ENCODE data around the gene SPTAN1.
A peak's percentile ranks its signal among the peaks of the same experiment; 100 is the strongest.
"Not testable (repeated sequence)": the region's sequence is repeated elsewhere in the genome, so short reads cannot be mapped to it uniquely, and the experiment has no call there.

SPTAN1 gene

DNA sequence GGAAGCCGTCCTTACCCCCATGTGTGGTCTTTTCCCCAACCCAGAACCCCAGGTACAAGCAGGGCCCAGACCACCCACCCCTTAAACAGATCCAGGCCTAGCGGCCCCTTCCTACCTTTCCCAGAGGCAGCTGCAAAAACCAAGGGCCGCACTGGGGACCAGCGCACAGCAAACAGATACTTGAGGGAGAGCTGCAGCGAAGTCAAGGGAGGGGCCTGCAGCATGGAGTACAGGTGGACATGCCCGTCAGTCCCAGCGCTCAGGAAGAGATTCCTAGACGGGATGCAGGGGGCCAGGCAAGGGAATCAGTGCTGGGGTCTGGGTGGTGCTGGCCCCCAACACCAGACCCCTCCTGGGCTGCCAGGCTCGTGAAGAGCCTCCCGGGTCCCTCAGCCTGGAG, 81.7 kb downstream of the SPTAN1 start:
- DNase-seq = no peak

DNA sequence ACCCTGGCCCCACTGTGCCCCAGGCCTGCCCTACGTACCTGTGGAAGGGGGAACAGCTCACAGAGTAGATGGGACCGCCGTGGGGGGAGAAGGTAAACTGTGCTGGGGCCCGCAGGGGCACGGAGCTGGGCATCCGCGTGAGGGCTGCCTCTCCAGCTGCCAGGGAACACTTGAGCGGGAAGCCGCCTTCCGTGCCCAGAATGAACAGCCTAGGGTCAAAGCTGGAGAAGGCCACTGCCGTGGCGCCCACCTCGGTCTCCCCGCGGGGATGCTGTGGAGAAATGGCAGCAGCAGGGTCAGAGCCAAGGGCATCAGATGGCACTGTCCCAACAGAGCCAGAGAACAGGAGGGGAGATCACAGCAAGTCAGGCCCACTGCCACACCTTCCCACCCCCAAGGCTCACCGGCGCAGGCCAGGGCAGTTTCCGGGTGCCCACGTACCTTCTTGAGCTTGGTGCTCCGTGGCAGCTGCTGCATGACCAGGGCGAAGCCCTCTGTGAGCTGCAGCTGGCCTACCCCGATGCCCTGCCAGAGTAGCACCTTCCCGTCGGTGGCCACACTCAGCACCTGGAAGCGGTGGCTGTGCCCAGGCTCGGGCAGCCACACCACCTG, 82.4 kb downstream of the SPTAN1 start:
- no peak for DNase-seq

DNA sequence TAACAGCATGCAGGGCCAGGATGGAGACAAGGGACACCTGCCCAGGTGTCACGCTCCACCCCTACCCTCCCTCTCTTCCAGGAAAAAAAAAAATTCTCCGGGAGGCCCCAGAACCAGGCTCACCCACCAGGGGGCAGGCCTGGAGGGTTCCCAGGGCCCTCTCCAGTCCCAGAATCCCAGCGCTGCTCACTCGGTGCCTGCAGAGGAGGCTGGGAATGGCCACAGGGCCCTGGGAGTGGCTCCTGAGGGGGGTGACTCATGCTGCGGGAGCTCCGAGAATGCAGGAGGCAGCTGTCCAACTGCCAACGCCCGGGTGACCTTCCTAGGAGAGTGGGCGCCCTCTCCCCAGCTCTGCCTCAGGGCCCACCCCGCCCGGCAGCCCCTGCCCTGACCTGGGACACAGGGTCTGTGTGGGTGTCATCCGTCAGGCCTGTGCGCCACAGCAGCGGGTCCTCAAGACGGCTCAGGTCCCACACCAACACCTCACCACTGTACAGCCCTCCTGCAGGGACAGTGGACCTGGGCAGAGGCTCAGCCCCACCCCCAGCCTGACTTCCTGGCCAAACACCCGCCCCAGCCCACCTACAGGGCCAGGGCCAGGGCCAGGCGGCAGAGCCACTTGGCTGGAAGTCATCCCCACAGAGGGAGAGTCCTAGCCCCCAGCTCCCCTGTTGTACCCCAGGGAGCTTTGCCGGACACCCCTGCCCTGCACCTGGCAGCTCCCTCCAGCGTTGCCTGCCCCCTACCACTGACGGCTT, 83.1 kb downstream of the SPTAN1 start:
- peak; percentile 65 for DNase-seq

DNA sequence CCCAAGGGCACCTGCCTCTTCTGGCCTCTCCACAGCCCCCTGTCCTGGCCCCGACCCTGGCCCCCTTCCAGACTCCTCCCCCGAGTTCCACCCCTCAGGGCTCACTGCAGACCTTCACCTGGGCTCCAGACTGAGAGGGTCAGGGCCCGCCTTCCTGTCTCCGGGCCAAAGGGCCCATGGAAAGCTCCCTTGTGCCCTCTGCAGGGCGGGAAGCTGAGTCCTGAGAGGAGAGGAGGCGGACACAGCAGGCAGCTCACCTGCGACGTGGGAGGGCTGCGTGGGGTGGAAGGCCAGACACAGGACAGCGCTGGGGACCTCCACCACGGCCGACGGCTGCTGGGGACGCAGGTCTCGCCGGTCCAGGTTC, 83.6 kb downstream of the SPTAN1 start:
- no peak for DNase-seq

DNA sequence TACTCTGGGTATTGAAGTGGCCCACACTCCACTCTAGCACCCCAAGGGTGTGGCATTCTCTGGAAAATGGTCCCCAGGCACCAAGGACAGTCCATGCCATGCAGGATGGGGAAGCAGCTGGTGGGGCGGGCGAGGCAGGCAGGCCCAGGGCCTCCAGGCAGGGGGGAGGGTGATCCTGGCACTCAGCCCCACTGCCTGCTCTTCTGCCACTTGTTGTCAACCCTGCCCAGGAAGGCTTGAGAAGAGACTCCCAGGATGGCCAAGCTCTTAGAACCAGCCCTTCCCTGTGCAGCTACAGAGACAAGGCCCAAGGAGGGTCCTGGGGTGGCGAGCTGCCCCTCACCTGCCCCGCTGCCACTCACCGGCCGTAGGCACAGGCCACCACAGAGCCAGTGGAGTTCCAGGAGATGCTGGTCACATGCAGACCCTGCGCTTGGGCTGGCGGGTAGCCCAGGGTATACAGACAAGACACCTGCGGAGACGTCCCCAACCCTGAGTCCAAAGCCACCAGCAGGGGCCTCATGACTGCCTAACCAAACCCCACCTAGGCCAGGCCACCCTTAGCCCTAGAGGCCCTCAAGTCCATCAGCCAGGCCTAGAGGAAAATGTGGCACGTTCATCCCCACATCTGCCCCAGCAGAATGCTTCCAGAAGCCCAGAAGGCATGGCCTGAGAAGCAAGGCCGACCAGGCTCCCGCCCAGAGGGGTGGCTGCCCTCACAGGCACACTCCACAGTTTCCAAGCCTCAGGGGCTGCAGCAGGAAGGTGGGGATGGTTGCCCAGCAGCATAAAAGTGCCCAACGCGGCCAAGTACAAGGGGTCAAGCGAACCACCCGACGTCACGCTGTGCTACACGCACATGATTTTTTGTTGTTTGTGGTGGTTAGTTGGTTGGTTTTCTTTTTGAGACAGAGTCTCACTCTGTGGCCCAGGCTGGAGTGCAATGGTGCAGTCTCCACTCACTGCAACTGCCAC, 84.5 kb downstream of the SPTAN1 start:
- DNase-seq = no peak

DNA sequence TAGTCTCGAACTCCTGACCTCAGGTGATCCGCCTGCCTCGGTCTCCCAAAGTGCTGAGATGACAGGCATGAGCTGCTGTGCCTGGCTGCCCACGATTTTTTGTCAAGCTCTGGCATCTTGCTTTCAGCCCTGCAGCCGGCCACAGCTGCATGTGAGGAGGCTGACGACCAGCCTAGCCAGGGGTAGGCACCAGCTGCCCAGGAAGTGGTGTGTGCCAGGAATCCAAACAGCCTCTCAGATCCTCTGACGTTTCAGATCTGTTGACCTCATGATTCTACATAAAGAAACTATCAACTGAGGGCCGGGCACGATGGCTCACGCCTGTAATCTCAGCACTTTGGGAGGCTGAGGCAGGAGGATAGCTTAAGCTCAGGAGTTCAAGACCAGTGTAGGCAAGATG, 85.3 kb downstream of the SPTAN1 start:
- DNase-seq = no peak

DNA sequence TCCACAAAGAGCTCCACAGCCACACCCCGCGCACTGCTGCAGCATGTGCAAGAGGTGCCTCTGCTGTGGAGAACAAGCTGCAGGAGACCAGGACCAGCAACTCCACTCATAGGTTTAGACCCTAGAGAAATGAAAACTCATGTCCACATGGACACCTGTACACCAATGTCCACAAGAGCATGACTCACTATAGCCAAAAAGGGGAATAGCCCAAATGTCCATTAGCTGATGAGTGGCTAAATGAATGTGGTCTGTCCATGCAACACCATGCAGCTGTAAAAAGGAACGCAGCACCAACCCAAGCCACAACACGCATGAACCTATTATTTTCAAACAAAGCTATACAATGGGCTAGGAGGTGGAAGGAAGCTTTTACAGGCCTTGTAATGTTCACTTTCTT, 86.2 kb downstream of the SPTAN1 start:
- no peak for DNase-seq

DNA sequence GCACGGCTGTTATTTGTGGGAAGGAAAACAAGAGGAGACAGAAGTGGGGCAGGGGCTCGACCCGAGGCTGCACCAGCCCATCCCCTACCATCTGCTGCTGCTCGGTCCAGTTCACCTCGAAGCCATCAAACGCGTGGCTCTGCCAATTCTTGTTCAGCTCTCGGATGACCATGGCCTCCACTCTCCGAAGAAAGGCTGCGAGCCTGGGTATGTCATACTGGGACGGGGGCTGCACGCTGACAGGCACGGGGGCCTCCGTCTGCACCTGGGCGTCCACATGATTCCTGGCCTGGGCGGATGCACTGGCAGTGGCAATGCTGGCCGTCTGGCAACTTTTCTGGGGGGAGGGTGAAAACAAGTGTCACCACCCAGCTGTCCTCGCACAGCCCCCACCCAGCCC, 88.2 kb downstream of the SPTAN1 start:
- peak; percentile 50 for DNase-seq

DNA sequence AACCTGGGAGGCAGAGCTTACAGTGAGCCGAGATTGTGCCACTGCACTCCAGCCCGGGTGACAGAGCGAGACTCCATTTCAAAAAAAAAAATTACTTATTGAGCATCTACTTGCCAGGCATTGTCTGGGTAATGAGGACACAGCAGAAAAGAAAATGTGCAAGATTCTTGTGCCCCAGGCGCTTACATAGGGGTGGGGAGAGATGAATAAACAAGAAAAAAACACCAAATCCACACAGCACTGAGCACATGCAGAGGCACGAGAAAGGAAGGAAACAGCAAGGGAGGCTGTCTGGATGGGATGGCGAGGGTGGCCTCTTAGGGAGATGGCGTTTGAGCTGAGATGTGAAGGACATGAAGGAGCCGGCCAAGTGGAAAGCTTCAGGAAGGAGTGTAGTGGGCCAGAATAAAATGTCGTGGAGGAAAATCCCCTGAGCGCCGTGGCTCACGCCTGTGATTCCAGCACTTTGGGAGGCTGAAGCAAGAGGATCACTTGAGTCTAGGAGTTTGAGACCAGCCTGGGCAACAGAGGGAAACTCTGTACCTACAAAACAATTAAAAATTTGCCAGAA, 90.4 kb downstream of the SPTAN1 start:
- peak; percentile 76 for DNase-seq

DNA sequence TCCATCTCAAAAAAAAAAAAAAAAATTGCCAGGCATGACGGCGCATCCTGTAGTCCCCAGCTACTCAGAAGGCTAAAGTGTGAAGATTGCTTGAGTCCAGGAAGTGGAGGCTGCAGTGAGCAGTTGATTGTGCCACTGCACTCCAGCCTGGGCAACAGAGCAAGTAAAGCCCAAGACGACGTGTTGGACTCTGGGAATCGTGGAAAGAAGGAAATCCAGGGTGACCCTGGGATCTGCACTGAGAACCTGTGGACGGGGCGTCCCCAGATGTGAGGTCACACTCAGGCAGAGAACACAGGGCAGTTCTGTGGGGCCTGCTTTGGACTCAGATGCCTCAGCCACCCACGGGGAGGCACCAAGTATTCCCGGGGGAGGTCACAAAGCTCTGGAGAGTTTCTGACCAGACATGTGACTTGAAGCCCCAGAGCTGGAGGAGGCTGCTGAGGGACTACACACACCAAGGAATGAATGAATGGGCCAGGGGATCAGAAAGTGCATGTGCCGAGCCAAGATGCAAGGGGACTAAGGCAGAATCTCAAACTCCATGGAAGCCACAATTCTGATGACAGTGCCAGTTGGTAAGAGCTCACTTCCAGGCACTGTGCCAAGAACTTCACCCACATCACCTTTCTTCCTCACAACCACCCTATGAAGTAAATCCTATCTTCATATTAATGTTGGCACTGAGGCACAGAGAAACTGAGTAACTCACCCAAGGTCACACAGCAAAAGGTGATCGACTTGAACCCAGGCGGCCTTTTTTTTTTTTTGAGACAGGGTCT, 91.3 kb downstream of the SPTAN1 start:
- DNase-seq = no peak

DNA sequence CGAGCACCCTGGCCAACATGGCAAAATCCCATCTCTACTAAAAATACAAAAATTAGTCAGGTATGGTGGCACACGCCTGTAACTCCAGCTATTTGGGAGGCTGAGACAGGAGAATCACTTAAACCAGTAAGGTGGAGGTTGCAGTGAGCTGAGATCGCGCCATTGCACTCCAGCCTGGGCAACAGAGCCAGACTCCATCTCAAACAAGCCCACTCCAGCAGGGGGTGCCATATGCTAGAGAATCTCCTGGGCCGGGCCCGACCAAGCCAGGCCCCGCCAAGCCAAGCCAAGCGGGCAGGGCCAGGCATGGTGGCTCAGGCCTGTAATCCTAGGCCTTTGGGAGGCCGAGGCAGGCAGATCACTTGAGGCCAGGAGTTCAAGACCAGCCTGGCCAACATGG, 95.8 kb downstream of the SPTAN1 start:
- DNase-seq = not testable (repeated sequence)

DNA sequence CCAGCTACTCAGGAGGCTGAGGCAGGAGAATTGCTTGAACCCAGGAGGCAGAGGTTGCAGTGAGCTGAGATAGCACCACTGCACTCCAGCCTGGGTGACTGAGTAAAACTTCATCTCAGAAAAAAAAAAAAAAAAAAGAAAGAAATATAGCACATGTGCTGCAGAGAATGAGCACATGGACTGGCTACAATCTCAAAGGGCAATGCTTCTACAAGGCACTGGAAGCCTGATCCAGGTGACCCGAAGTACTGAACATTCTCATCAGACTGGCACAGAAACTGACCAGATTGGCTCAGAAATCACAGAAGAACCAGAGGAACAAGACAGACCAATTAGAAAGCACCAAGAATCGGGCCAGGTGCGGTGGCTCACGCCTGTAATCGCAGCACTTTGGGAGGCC, 99.4 kb downstream of the SPTAN1 start:
- DNase-seq = no peak

DNA sequence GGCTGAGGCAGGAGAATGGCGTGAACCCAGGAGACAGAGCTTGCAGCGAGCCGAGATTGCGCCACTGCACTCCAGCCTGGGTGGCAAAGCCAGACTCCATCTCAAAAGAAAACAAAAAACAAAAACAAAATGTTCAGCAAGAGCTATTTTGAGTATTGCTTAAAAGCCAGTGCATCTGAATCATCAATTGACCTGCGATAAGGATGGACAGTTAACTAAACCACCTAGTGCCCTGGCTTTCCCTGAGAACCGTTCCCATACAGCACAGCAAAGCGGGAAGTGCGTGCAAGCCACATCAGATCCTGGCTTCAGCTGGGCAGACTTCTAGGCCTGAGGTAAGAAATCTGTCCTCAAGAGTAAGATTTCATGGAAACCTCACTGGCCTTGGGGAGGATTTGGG, 101.5 kb downstream of the SPTAN1 start:
- DNase-seq = no peak

DNA sequence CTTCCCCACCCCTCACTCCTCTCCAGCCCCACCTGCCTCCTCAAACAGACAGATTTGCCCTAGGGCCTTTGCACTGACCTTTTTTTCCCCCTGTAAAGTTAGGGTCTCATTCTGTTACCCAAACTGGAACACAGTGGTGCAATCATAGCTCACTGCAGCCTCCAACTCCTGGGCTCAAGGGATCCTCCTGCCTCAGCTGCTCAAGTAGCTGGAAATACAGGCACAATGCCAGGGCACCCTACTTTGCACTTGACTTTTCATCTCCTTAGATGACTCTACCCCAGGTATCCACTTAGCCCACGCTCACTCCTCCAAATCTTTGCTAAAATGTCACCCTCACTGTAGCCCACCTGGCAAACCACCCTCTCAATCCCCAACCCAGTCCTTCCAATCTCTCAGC, 102.1 kb downstream of the SPTAN1 start:
- no peak for DNase-seq

DNA sequence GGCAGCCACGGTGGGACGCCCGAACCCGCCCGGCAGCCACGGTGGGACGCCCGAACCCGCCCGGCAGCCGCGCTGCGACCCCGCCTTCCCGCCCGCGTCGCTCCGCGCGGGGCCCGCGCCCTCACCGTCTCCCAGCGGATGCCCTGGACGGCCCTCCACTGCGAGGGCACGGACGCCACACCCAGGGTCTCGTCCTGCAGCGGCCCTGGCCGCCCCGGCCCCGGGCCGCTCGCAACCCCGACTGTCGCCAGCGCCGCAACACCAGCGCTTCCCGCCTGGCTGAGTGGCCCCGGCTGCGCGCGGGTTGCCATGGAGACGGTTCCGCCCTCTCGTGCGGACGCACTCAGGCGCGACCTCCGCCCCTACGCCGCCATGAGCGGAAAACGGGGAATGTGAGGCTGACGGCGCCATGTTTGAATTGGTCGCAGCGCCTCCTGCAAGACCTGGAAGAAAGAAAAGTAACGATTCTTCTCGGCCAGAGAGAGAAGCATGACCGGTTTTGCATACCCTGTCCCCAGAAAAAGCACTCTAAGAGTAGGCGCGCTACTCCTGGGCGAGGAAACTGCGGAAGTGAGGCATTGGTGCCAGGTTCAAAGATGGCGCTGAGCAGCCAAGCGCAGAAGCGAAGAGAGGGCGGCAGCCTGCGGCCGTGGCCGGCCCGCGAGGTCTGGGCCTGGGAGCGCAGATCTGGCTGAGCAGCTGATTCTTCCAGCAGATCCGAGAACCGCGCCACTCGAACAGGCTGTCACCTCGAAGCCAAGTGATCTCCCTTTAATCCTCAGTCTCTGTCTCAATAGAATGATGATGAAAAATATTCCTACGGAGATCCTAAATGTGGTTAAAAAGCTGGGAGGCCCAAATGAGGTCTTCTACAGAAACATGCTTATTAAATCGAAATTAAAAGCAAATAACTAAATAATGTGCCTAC, 104.3 kb downstream of the SPTAN1 start, which contains the start of gene DYNC2I2:
TSS of gene DYNC2I2 (minus strand) at position 432 of the 928 bp plus-strand sequence. CDS start at position 311, 121 bp downstream.
- peak; percentile 98 for DNase-seq

DNA sequence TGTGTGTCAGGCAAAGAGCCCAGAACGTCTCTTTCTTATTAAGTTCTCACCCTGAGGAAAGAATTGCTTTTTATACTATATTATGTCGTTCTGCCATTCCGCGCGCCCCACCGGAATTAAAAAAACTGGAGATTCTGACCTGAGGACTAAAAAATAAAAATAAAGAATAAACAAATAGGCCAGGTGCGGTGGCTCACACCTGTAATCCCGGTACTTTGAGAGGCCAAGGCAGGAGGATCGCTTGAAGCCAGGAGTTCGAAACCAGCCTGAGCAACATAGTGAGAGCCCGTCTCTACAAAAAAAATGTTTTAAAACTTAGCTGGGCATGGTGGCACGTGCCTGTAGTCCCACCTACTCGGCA, 104.9 kb downstream of the SPTAN1 start:
- no peak for DNase-seq

DNA sequence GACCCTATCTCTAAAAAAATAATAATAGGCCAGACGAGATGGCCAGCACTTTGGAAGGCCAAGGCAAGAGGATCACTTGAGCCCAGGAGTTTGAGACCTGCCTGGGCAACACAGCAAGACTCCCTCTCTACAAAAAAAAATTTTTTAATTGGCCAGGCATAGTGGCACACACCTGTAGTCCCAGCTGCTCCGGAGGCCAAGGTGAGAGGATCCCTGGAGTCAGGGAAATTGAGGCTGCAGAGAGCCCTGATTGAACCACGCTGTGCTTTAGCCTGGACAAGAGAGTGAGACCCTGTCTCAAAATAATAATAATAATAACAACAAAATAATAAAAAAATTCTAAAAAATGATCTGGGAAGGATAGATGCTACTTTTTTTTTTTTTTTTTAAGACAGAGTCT, 105.4 kb downstream of the SPTAN1 start:
- DNase-seq = no peak

DNA sequence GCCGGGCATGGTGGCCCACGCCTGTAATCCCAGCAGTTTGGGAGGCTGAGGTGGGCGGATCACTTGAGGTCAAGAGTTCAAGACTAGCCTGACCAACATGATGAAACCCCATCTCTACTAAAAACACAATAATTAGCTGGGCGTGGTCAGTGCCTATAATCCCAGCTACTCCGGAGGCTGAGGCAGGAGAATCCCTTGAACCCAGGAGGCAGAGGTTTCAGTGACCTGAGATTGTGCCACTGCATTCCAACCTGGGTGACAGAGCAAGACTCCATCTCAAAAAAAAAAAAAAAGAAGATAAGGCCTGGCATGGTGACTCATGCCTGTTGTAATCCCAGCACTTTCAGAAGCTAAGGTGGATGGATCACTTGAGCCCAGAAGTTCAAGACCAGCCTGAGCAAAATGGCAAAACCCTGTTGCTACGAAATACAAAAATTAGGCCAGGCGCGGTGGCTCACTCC, 114.1 kb downstream of the SPTAN1 start:
- not testable (repeated sequence) for DNase-seq

DNA sequence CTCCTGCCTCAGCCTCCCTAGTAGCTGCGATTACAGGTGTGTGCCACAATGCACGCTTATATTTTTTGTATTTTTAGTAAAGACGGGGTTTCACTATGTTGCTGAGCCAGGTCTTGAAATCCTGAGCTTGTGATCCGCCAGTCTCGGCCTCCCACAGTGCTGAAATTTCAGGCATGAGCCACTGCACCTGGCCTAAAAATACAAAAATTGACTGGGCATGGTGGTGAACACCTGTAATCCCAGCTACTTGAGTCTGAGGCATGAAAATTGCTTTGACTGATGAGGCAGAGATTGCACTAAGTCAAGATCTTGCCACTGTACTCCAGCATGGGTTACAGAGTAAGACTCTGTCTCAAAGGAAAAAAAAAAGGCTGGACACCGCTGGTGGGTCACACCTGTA, 117.4 kb downstream of the SPTAN1 start:
- no peak for DNase-seq

DNA sequence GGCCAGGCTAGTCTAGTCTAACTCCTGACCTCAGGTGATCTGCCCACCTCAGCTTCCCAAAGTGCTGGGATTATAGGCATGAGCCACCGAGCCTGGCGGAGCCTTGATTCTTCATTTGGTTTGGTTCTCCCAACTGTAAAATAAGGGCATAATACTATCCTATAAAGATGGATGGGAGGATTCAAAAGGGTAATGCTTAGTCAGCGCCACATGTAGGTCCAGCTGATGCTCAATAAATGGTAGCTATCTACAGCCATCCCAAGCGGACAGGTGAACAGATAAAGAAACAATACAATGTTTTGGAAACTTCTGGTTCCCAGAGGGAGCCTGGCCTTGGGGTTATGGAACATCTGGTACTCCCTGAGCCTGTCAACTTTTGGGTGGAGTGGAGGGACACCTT, 123.0 kb downstream of the SPTAN1 start:
- DNase-seq = no peak

DNA sequence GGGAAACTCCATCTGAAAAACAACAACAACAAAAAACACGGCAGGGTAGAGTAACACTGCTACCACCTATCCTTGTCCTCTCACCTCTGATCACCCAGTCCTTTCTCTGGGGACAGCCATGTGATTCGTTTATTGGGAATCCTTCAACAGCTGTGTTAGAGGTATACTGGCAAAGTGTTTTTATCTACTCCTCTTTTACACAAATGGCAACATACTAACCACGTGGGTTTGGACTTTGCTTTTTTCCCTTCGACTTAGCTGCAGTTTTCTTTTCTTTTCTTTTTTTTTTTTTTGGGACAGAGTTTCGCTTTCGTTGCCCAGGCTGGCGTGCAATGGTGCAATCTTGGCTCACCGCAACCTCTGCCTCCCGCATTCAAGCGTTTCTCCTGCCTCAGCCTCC, 125.4 kb downstream of the SPTAN1 start:
- DNase-seq = no peak

Data from eye (tissue), 1 donor.